ENCODE data around the gene SLC39A1. TPM values are rescaled to one million over a fixed set of nuclear protein-coding genes. Genes with fewer than 3 reads are reported as not detected.
"Not testable (repeated sequence)": the region's sequence is repeated elsewhere in the genome, so short reads cannot be mapped to it uniquely, and the experiment has no call there.

Gene SLC39A1
- polyA plus RNA-seq, 3 donors: 44.4 to 95.8 (median 58.5) TPM

- H3K27ac ChIP-seq (ENCODE audit: low read depth, low read length): no peak overlapping the region
- WGBS, 3 donors: 23 to 31% (median 25%) methylated on average over 3 of the region's 3 CpGs
Measured at GRCh38 chr1:153921080-153921802, 42.1 kb downstream of the SLC39A1 start.

DNA sequence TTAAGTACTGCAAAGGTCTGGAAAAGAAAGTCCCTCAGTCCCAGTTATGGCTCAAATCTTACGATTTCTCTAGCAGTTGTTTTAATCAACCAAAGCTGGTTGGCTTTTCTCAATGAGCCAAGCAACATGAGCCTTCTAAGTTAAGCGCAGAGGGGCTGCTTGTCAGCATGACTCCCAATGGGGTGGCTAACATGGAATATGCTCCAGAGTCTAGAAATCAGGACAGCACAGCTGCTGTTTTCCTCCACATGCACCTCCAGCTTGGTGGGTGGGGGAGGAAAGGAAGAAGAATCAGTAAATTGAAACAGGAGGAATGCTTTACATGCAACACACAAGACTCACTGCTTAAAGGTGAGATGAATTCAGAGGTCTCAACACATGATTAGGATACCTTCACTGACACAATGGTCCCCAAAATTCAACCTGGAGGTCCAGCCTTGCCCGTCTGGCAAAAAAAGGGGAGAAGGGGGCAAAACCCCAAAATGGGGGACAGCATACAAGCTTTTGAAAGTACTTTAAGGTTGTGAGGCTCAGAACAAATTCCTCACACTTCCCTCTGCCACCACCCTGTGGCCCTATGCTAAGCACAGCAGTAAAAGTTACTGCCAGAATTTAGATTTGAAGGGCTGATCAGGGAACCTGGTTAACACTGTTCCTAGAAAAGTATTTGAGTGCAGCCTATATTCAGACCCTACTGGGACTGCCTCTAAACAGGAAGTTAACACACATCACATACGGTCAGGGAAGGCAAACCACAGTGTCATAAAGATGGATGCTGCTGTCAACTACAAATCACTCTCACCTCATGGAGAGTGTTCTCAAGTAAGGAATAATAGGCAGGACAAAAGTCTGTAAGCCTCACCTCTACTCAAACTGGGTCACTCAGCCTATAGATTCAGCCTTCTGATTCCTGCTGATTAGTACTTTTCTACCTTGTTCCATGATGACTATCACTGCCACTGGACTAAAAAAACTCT lies 43.2 kb downstream of the SLC39A1 start:
- WGBS, 3 donors: 41 to 47% (median 46%) methylated on average over 4 of the region's 4 CpGs
- H3K27ac ChIP-seq (ENCODE audit: low read depth, low read length): no peak overlapping the region

- H3K27ac ChIP-seq (ENCODE audit: low read depth, low read length): no peak overlapping the region
- WGBS, 3 donors: 84 to 95% (median 90%) methylated on average over 4 of the region's 4 CpGs
Measured at GRCh38 chr1:153916297-153916696, 47.0 kb downstream of the SLC39A1 start.

DNA sequence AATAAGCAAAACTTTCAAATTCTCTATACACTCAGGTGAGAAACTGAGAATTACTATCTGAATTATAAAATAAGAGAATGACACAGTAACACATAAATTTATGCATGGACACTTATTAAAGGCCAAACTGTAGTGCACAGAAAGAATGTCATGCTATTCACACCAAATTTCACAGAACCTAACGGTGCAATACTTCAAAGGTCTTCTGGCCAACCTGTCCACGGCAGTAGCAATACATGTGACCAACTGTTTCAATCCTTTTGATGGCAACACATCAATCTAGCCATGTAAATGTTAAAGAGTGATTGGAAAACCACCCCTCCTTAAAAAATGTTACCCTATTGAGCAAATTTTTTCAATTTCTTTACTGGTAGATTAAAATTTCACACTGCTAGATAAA lies 51.0 kb downstream of the SLC39A1 start:
- 39 to 77% (median 69%) methylated on average over 2 of the region's 2 CpGs for WGBS, 3 donors
- H3K27ac ChIP-seq (ENCODE audit: low read depth, low read length): no peak overlapping the region

DNA sequence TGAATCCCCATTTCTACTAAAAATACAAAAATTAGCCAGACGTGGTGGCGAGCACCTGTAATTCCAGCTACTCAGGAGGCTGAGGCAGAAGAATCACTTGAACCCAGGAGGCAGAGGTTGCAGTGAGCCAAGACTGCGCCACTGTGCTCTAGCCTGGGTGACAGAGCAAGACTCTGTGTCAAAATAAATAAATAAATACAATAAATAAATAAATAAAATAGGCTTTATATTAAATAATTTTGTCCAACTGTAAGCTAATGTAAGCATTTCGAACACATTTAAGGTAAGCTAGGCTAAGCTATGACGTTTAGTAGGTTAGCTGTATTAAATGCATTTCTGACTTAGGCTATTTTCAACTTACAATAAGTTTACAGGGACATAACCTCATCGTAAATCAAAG lies 52.8 kb downstream of the SLC39A1 start:
- H3K27ac ChIP-seq (ENCODE audit: low read depth, low read length): not testable (repeated sequence)
- WGBS, 3 donors: 88 to 90% (median 89%) methylated on average over 6 of the region's 6 CpGs

Other genes starting within 250 kb of the SLC39A1 start
- 10 to 100 TPM; 17.8 to 31.3 (median 28.0) TPM for gene INTS3, start 235.5 kb downstream of the SLC39A1 start, polyA plus RNA-seq
- 100 to 1,000 TPM in 1 of 3 donors, 10 to 100 TPM in 2; 22.2 to 111 (median 83.7) TPM for gene SLC27A3, start 188.1 kb downstream of the SLC39A1 start, polyA plus RNA-seq
- 1 to 10 TPM; 2.6 to 5.6 (median 4.4) TPM for gene GATAD2B, start 40.6 kb downstream of the SLC39A1 start, polyA plus RNA-seq
- gene DENND4B, start 16.8 kb downstream of the SLC39A1 start, polyA plus RNA-seq: 10 to 100 TPM; 17.2 to 40.2 (median 37.1) TPM
- 10 to 100 TPM; 15.4 to 38.1 (median 24.2) TPM for gene CRTC2, start 4.9 kb downstream of the SLC39A1 start, polyA plus RNA-seq
- 10 to 100 TPM; 10.7 to 12.3 (median 12.1) TPM for gene CREB3L4, start 4.4 kb upstream of the SLC39A1 start, polyA plus RNA-seq
- 100 to 1,000 TPM; 159 to 196 (median 178) TPM for gene JTB, start 14.1 kb upstream of the SLC39A1 start, polyA plus RNA-seq
- gene RAB13, start 22.8 kb upstream of the SLC39A1 start, polyA plus RNA-seq: 100 to 1,000 TPM in 2 of 3 donors, 10 to 100 TPM in 1; 68.2 to 759 (median 165) TPM
- over 10,000 TPM in 2 of 3 donors, 1,000 to 10,000 TPM in 1; 8,955 to 19,190 (median 11,429) TPM for gene RPS27, start 27.2 kb upstream of the SLC39A1 start, polyA plus RNA-seq
- under 1 TPM in 1 of 3 donors, not detected in 2; 0.02 TPM for gene NUP210L, start 191.5 kb upstream of the SLC39A1 start, polyA plus RNA-seq
- 100 to 1,000 TPM in 2 of 3 donors, 10 to 100 TPM in 1; 68.2 to 233 (median 184) TPM for gene TPM3, start 228.6 kb upstream of the SLC39A1 start, polyA plus RNA-seq
- gene CFAP141, start 242.8 kb upstream of the SLC39A1 start, polyA plus RNA-seq: not detected

Data from adipose tissue (tissue), 3 donors.